ENCODE data around the gene WWC1.

DNA sequence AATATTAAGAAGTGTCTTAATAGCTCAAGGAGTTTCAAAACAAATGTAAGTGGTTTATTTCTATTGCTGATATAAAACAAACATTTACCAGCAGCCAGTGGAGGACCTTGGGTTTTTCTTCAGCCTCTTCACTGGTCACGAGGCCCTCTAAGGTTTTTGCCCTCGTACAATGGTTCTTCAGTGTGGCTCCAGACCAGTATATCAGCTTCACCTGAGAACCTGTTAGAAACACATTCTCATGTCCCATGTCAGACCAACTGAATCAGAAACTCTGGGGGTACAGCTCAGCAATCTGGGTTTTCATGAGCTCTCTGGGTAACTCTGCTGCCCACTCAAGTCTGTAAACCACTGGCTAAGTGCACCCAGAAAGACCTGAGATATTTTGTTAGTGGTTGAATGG is 12.9 kb downstream of the WWC1 start:
- TF ChIP-seq CTCF (IDR thresholded peaks at IDR 0.05) = no peak
- no peak for TF ChIP-seq POLR2A (IDR thresholded peaks at IDR 0.05)
- TF ChIP-seq POLR2AphosphoS5 (IDR thresholded peaks at IDR 0.05) = no peak
